HG02938 (cell line): ENCODE measurements around the gene RPL37A.
"Not testable (repeated sequence)": the region's sequence is repeated elsewhere in the genome, so short reads cannot be mapped to it uniquely, and the experiment has no call there.

Experiments
- ATAC-seq: cut with Tn5 transposase; IDR thresholded peaks from one replicate; pipeline ENCODE4 v1.9.1; 2021; ENCODE audit warnings: mild to moderate bottlenecking, moderate library complexity; ENCODE audit not compliant: unreplicated experiment

RPL37A gene

GRCh38 chr2:216516730-216517350 lies 18.2 kb downstream of the RPL37A start:
- peak; percentile 48 for ATAC-seq

DNA sequence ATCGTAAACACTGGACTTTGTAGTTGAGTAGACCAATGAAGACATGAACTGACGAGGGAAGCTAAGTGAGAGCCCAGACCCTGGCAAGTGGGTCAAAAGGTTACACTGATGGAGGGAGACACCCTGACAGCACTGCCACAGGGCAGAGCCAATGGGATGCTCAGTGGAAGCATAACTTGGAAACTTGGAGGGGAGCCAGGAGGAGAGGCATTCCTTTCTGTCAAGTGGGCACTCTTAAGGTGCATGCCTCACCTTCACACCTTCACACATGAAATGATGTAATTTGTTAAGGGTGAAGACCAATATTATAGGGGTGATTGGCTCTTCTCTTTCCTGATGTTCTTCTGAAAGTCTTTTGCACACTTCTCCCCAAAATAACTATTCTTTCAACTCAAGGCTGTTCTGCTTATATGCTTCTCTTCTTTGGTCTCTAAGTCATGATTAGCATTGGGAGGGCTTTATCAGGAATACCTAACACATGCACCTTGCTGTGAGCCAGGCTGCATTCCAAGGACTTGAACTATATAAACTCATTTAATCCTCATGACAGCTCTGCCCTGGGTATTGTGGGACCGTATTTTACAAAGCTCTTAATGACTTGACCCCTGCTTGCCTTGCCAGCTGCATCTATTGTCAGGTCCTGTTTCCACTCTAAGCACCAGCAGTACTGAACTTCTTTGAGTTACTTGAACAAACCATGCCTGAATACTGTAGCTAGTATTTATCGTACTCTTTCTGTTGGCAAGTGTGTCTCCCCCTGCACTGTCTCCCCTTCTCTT lies 19.0 kb downstream of the RPL37A start:
- ATAC-seq, result no peak

DNA sequence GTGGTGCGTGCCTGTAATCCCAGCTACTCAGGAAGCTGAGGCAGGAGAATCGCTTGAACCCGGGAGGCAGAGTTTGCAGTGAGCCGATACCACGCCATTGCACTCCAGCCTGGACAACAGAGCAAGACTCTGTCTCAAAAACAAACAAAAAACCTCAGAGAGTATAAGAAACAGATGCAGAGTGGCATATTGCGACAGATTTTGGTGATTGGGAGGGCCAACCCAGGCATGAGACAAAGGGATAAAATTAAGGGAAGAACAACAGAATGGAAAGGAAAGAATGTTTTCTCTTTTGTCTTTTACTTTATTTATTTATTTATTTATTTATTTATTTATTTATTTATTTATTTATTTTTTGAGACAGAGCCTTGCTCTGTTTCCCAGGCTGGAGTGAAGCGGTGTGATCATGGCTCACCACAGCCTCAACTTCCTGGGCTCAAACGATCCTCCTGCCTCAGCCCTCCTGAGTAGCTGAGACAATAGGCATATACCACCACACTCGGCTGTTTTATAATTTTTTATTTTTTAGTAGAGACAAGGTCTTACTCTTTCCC lies 20.0 kb downstream of the RPL37A start:
- not testable (repeated sequence) for ATAC-seq

- peak; percentile 62 for ATAC-seq
Measured at GRCh38 chr2:216519154-216519762, 20.6 kb downstream of the RPL37A start.

DNA sequence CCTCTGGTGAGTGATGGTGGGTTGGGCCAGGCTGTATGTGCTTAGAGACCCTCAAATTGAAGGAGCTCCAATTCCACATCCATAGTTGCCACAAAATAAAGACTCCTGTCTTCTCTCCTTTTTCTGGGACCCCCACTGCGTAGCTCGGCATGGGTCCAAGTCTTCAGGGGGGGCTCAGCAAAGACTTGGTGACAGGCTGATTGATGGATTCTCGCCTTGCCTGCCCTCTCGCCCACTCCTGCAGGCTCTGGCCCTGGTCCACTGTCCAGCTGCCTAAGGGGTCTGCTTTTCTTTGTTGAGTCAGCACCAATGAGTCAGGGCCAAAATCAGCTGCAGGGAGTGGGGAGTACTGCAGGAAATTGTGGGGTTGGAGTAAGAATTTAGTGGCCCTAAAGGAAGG lies 21.5 kb downstream of the RPL37A start:
- no peak for ATAC-seq

- ATAC-seq, result no peak
Measured at GRCh38 chr2:216522892-216523502, 24.4 kb downstream of the RPL37A start.

DNA sequence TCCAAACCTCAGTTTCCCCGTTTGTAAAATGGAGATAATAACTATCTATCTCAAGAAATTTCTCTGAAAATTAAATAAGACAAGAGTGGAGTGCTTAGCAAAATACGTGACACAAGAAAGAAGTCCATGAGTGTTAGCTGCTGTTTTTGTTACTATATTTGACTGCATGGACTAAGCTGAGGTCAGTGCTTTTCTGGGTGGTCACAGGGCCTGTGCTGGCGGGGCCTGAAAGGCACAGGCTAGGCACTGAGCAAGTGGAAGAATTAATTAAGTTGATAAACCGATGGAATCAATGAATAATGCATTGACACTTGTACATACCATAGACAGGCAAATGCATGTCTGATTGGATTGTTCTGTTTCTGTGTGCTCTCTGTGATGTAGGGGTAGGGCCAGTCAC lies 27.3 kb downstream of the RPL37A start:
- ATAC-seq, result no peak

GRCh38 chr2:216526939-216527338 lies 28.3 kb downstream of the RPL37A start:
- ATAC-seq, result no peak

DNA sequence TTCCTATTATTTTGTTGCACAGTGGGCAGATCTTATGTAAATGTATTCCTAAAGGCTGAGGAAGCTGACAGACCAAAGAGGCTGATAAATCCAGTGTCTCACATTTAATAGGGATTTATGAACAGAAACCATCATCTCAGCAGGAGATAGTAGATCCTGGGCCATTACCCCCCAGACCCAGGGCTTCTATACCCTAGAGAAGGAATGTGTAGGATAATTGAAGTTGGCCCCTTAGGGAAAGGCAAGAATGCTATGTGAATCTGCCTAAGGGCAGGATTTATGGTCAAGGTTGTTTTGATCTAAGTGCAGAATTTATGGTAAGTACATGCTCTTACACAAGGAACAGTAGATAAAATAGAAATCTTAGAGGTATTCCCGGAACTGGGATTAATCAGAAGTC lies 29.0 kb downstream of the RPL37A start:
- no peak for ATAC-seq

- ATAC-seq, result no peak
Measured at GRCh38 chr2:216532562-216532961, 33.9 kb downstream of the RPL37A start.

DNA sequence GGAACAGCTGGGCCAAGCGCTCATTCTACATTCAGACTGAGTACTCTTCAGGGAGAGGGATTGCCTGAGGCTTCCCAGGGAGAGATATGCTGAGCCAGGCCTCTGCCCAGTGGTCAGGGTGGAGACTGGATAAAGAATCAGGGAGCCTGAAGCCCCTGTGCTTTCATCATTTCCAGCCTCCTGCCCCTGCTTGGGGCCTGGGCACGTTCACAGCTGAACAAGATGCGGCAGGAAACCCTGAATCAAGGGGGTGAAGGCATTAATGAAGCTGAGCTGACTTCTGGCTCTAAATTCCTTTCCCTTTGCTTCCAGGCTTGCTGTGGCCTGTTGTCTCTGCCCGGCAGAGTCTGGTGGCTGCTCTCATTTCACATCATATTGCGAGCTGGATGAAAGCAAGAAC lies 35.0 kb downstream of the RPL37A start:
- no peak for ATAC-seq

DNA sequence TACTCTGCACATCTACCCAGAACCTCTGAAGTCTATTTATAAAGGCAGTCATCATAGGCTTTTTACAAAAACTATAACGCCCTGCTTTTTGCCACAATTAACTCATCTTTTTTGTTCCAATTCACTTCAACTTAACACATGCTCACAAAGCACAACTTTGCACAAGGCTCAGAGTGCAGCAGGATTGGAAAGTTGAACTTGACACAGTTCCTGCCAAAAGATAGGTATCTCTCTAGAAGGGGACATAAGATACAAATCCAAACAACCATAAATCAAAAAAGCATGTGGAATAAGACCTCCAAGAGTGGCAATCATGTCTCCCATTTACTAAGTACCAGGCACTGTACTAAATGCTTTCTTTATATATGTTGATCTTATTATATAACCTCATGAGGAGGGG lies 36.2 kb downstream of the RPL37A start:
- no peak for ATAC-seq

- ATAC-seq, result no peak
Measured at GRCh38 chr2:216535454-216535995, 36.9 kb downstream of the RPL37A start.

- no peak for ATAC-seq
Measured at GRCh38 chr2:216536734-216537210, 38.1 kb downstream of the RPL37A start.

- no peak for ATAC-seq
Measured at GRCh38 chr2:216537366-216537765, 38.7 kb downstream of the RPL37A start.

DNA sequence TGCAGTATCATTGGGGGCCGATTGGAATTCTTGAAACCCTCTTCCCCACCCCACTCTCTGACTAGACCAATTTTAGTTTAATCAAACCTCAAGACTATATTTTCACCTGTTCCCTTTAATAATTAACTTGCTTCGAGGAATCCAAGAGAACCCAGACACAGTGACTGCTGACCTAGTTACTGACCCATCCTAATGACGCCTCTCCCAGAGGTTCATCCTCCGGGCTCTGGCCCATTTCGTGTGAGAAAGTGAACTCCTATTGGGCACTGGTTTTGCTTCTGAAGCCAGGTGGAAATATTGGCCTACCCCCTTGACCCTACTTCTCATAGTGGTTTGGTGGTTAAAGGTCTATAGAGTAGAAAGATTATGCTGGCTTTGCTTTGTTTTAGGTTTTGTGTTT lies 39.9 kb downstream of the RPL37A start:
- ATAC-seq, result no peak

- ATAC-seq, result no peak
Measured at GRCh38 chr2:216539120-216539519, 40.5 kb downstream of the RPL37A start.

DNA sequence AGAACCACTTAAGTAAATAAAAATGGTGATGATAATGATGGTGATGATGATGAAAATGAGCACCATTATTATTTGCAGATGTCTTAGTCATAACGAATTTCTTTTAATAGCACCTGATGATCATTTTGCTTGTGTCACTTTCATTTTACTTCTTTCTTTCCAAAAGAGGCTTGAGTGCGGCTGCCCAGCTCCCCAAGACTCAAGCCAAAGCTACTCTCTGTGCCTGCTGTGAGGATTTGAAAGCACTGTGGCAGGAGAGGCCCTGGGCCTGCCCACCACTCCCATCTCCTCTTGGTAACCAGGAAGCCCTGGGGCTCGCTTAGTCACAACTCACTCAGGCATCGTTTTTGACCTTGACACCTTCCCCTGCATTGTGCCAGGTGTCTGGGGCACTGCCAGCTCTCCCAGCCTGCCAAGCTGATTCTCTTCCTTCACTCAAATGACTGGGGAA lies 41.2 kb downstream of the RPL37A start:
- peak; percentile 46 for ATAC-seq

DNA sequence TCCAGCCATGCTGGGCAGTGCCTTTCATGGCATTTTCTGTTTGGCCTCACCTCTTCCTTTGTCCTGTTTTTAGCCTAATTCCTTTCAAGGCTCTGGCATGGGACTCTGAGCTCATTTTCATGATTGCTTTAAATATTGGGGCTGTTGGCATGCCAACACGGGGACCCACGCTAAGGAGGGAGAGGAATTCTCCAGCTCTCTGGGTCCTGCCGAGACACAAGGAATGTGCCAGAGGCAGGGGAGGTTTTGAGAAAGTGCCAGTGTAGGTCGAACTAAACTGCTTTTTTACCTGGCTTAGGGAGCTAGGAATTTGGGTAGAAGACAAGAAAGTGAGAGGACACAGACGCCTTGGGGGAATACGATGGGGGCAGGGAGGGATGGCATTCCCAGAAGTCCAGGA lies 42.3 kb downstream of the RPL37A start:
- ATAC-seq, result no peak

DNA sequence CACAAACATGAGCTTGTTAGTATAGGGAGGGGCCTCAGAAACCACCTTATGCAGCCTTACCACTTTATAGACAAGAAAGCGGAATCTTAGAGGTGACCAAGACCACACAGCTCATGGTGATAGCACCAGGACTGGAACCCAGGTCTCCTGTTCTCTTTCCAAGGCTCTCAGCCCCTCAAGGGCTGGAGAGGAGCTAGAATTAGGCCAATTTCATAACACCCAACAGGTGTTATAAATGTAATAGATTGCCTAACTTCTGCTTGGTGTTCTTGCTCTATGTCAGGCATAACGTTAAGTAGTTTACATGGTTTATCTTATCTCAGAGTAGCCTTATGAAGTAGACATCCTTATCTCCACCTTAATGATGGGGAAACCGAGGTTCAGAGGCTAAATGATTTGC lies 42.9 kb downstream of the RPL37A start:
- ATAC-seq, result no peak

DNA sequence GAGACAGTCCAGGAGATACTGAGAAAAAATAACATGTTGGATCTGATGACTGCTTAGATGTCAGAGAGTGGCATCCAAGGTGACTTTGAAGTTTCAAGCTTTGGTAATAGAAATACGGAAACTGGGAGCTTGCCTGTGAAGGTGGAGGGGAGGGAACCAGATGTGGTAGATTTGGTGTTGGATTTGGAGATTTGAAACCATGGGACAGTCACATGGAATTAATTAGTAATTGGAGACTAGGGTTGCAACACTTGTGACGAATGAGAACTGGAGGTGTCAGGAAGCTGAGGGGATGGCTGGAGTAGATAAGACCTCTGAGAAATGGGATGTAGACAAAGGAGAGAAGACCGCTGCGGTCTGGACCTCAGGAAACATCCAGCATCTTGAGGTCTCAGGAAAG lies 46.7 kb downstream of the RPL37A start:
- ATAC-seq, result no peak
